Astrocyte (in vitro differentiated cells and primary cell): ENCODE measurements around the gene TNFRSF25. TPM values are rescaled to one million over a fixed set of nuclear protein-coding genes. Genes with fewer than 3 reads are reported as not detected.

Experiments
- DNase-seq: peaks from one replicate; pipeline ENCODE4 v3.0.0-alpha.2; 2010; ENCODE audit warnings: low read depth
- FAIRE-seq: peaks from 2 replicates; lab custom pipeline; 2011; peaks lifted over from hg19 to GRCh38; lab: Jason Lieb, UNC
- H2AFZ ChIP-seq: 2 replicates; pipeline ENCODE4 v1.6.0; 2012; ENCODE audit warnings: low read depth, low read length, inconsistent platforms
- H3K27ac ChIP-seq: 2 replicates; pipeline ENCODE4 v1.5.1; 2011; ENCODE audit warnings: low read depth, low read length, inconsistent platforms
- H3K27me3 ChIP-seq: 2 replicates; pipeline ENCODE4 v1.6.0; 2011; ENCODE audit warnings: low read length, inconsistent platforms; ENCODE audit not compliant: insufficient read depth
- H3K36me3 ChIP-seq: 2 replicates; pipeline ENCODE4 v1.5.1; 2011; ENCODE audit warnings: low read length, inconsistent platforms; ENCODE audit not compliant: insufficient read depth
- H3K4me1 ChIP-seq: 2 replicates; pipeline ENCODE4 v1.5.1; 2011; ENCODE audit warnings: low read length, inconsistent platforms; ENCODE audit not compliant: insufficient read depth
- H3K4me2 ChIP-seq: 2 replicates; pipeline ENCODE4 v1.6.0; 2012; ENCODE audit warnings: low read length, inconsistent platforms
- H3K4me3 ChIP-seq: 2 replicates; pipeline ENCODE4 v1.5.1; 2011; ENCODE audit warnings: low read depth, mild to moderate bottlenecking, low read length, inconsistent platforms; ENCODE audit not compliant: insufficient read depth
- H3K79me2 ChIP-seq: 2 replicates; pipeline ENCODE4 v1.6.0; 2012; ENCODE audit warnings: mild to moderate bottlenecking, low read length, inconsistent platforms; ENCODE audit not compliant: insufficient read depth
- H3K9ac ChIP-seq: 2 replicates; pipeline ENCODE4 v1.6.0; 2012; ENCODE audit warnings: mild to moderate bottlenecking, low read length, inconsistent platforms
- H3K9me3 ChIP-seq: 2 replicates; pipeline ENCODE4 v1.5.1; 2012; ENCODE audit warnings: low read depth, mild to moderate bottlenecking, low read length, inconsistent platforms; ENCODE audit not compliant: insufficient read depth
- H4K20me1 ChIP-seq: 2 replicates; pipeline ENCODE4 v1.6.0; 2012; ENCODE audit warnings: low read length, inconsistent platforms; ENCODE audit not compliant: insufficient read depth
- H3K27ac Mint-ChIP-seq: one replicate; pipeline ENCODE4 v1.8.0; 2021; ENCODE audit warnings: mild to moderate bottlenecking, mixed read lengths; ENCODE audit not compliant: unreplicated experiment
- H3K27me3 Mint-ChIP-seq: one replicate; pipeline ENCODE4 v1.8.0; 2021; ENCODE audit warnings: low read depth, mixed read lengths; ENCODE audit not compliant: unreplicated experiment
- H3K36me3 Mint-ChIP-seq: one replicate; pipeline ENCODE4 v1.8.0; 2021; ENCODE audit warnings: low read depth, mixed read lengths; ENCODE audit not compliant: unreplicated experiment
- H3K4me1 Mint-ChIP-seq: one replicate; pipeline ENCODE4 v1.8.0; 2021; ENCODE audit warnings: low read depth, mixed read lengths; ENCODE audit not compliant: unreplicated experiment
- H3K4me3 Mint-ChIP-seq: one replicate; pipeline ENCODE4 v1.8.0; 2021; ENCODE audit warnings: mild to moderate bottlenecking, moderate library complexity, mixed read lengths; ENCODE audit not compliant: unreplicated experiment
- H3K9me3 Mint-ChIP-seq: one replicate; pipeline ENCODE4 v1.8.0; 2021; ENCODE audit warnings: mild to moderate bottlenecking, mixed read lengths; ENCODE audit not compliant: unreplicated experiment
- CTCF ChIP-seq: IDR thresholded peaks from 2 replicates; pipeline ENCODE4 v1.5.1; 2011; ENCODE audit warnings: low read depth, mild to moderate bottlenecking, inconsistent platforms, low read length, moderate library complexity; ENCODE audit not compliant: insufficient read depth
- EZH2 ChIP-seq: IDR thresholded peaks from 2 replicates; pipeline ENCODE4 v1.6.1; 2012; ENCODE audit warnings: mild to moderate bottlenecking, low read length, inconsistent platforms; ENCODE audit not compliant: insufficient read depth
- total RNA-seq: library from RNA; stranded (reverse); gene quantifications from 2 replicates; pipeline ENCODE4 v1.2.1, GENCODE V29; 2021

TNFRSF25 gene
- total RNA-seq, 1 donor from 2014 or later: 18.8 TPM

DNA sequence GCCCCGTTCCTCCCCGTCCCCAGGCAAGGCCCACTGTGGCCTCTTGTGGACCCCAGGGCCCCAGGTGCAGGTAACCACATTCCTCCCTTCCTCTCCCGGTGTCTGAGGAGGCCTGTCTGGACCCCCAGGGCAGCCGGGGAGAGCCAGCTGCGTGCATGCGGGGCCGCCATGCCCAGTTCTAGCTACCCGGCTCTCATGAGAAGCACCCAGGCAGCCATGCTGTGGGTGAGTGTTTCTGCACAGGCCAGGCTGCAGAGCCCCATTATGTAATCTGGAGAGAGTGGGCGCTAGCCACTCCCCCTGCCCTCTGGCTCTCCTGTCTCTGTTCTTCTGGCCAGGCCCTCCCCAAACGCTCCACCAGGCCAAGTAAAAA is 43.9 kb upstream of the TNFRSF25 start:
- H3K4me1 ChIP-seq: no peaks in the 10 kb centered on the region
- H3K79me2 ChIP-seq: no peaks in the 10 kb centered on the region
- H2AFZ ChIP-seq: no peak overlapping the region

DNA sequence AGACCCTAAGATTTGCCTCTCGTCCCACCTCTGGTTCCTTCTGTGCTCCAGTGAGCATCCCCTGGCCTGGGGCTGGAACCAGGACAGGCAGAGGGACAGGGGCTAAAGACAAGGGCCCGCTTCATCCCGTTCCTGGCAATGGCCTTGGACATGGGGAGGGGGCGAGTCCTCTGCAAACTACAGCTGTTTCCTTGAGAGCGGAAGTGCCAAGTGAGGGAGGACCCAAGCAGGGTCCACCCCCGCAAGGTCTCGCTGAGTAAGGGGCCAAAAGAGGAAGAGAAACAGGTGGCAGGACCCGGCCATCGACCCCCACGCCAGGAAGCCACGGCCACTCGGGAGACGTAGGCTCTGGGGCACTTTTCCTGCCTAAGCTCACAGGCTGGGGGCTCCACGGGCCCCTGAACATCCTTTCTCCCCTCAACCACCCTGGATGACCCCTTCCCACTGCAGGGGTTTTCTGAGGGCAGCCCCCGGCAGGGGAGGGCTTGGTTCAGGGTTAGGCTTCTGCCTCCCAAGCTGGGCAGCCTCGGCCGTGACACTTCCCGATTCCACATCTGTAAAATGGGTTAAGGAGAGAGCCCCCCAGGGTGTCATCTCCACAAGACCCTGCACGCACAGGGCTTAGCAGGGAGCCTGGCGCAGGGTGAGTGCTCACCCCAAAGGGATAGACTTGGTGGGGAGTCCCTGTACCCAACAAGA is 43.4 kb upstream of the TNFRSF25 start:
- TF ChIP-seq CTCF (no peak), EZH2 (no peak)
- Mint-ChIP-seq H3K9me3 (no peaks in the 10 kb centered on the region), H3K4me1 (no peaks in the 10 kb centered on the region), H3K27ac (no peak overlapping the region), H3K36me3 (no peaks in the 10 kb centered on the region), H3K4me3 (no peak overlapping the region), H3K27me3 (peaks cover 11% of the 10 kb centered on the region)
- H3K4me3 ChIP-seq: no peak overlapping the region
- no peaks in the 10 kb centered on the region for H3K27me3 ChIP-seq
- H3K9ac ChIP-seq: no peak overlapping the region
- H4K20me1 ChIP-seq: no peaks in the 10 kb centered on the region
- no peak overlapping the region for H3K27ac ChIP-seq
- no peak overlapping the region for H3K4me2 ChIP-seq
- DNase-seq (no peak), FAIRE-seq (no peak)
- no peaks in the 10 kb centered on the region for H3K9me3 ChIP-seq
- H3K4me1 ChIP-seq: no peaks in the 10 kb centered on the region
- H2AFZ ChIP-seq: no peak overlapping the region
- H3K79me2 ChIP-seq: no peaks in the 10 kb centered on the region
- H3K36me3 ChIP-seq: no peaks in the 10 kb centered on the region

More for the DNA sequence above, 43.9 kb upstream of the TNFRSF25 start:
- Histone ChIP-seq H3K36me3 (no peaks in the 10 kb centered on the region), H3K27ac (no peak overlapping the region), H3K9ac (no peak overlapping the region), H3K9me3 (no peaks in the 10 kb centered on the region), H3K27me3 (no peaks in the 10 kb centered on the region), H4K20me1 (no peaks in the 10 kb centered on the region), H3K4me3 (no peak overlapping the region), H3K4me2 (no peak overlapping the region)
- H3K36me3 Mint-ChIP-seq: no peaks in the 10 kb centered on the region
- TF ChIP-seq CTCF: no peak
- no peak for TF ChIP-seq EZH2
- no peak for FAIRE-seq
- peaks cover 11% of the 10 kb centered on the region for H3K27me3 Mint-ChIP-seq
- no peak overlapping the region for H3K27ac Mint-ChIP-seq
- no peaks in the 10 kb centered on the region for H3K4me1 Mint-ChIP-seq
- H3K4me3 Mint-ChIP-seq: no peak overlapping the region
- DNase-seq: no peak
- H3K9me3 Mint-ChIP-seq: no peaks in the 10 kb centered on the region

- no peak for FAIRE-seq
- TF ChIP-seq EZH2: no peak
- TF ChIP-seq CTCF: no peak
Measured at GRCh38 chr1:6508816-6509189, 42.8 kb upstream of the TNFRSF25 start.

More at GRCh38 chr1:6508816-6509189, 42.8 kb upstream of the TNFRSF25 start:
- Histone ChIP-seq H3K36me3 (no peaks in the 10 kb centered on the region), H3K27ac (no peak overlapping the region), H3K27me3 (no peaks in the 10 kb centered on the region), H3K4me1 (no peaks in the 10 kb centered on the region), H3K4me3 (no peak overlapping the region), H3K79me2 (no peaks in the 10 kb centered on the region), H3K9me3 (no peaks in the 10 kb centered on the region), H4K20me1 (no peaks in the 10 kb centered on the region), H3K9ac (no peak overlapping the region), H2AFZ (no peak overlapping the region), H3K4me2 (no peak overlapping the region)
- no peaks in the 10 kb centered on the region for H3K36me3 Mint-ChIP-seq
- no peak overlapping the region for H3K4me3 Mint-ChIP-seq
- H3K27me3 Mint-ChIP-seq: peaks cover 11% of the 10 kb centered on the region
- H3K9me3 Mint-ChIP-seq: no peaks in the 10 kb centered on the region
- DNase-seq: no peak
- no peak overlapping the region for H3K27ac Mint-ChIP-seq
- no peaks in the 10 kb centered on the region for H3K4me1 Mint-ChIP-seq
